DND-41 (cell line): Measurements from ENCODE around the gene APOC1.

ENCODE experiments used
- CTCF ChIP-seq: IDR thresholded peaks from 2 replicates; pipeline ENCODE4 v1.5.1; 2012; ENCODE audit warnings: borderline replicate concordance, low read length, moderate library complexity, mild to moderate bottlenecking; ENCODE audit not compliant: poor library complexity, severe bottlenecking; ENCODE audit errors: extremely low read depth
- EZH2 ChIP-seq: IDR thresholded peaks from 3 replicates; pipeline ENCODE4 v1.6.1; 2012; ENCODE audit warnings: borderline replicate concordance, low read depth, mild to moderate bottlenecking, moderate library complexity, low read length, inconsistent platforms; ENCODE audit not compliant: severe bottlenecking

DNA sequence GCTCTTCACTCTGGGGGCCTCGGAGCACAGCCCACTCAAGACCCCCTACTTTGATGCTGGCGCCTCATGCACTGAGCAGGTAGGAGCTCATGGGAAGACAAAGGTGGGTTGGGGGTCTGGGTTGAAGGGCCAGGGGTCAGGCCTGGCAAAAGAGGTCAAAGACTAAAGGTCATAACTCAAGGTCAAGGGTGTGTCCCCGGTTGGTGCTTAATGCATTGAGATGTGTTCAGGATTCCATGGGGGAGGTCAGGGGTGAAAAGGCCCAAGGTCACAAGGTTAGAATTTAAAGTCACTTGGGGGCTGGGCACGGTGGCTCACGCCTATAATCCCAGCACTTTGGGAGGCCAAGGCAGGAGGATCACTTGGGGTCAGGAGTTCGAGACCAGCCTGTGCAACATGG lies 28.3 kb upstream of the APOC1 start:
- TF ChIP-seq CTCF (no peak), EZH2 (no peak)
